ENCODE measurements around the gene FAM53A.

DNA sequence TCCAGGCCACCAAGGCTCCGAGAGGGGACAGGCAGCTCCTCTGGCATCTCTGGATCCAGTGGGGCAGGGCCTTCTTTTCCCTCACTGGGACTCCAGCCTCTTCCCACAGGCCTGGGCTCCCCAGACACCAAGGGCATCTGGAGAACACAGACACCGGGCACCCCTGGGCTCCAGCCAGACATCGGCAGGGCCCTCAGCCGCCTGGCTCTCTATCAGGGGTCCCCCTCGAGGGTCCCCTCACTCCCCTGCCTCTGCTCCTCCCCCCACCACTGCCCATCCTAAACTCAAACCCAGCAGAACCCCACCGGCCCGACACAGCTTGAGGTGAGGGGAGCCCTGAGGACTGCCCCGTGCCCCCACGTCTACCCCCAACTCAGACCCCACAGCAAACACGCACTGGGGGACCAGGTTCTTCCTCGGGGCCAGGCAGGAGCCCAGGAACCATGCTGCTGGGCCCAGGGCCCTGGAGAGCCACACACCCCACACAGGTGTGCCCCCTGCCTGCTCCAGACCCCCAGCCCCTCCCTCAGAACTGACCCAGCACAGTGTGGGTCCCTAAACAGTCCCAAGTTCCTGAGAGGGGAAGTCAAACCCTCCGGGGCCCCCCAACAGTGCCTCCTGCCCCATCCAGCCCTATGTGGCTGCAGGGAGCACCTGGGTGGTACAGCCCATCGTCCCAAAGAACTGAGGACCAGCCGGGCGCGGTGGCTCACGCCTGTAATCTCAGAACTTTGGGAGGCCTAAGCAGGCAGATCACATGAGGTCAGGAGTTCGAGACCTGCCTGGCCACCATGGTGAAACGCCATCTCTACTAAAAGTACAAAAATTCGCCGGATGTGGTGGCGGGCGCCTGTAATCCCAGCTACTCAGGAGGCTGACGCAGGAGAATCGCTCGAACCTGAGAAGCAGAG, 86.8 kb downstream of the FAM53A start:
- TF ChIP-seq, protein P1, sequence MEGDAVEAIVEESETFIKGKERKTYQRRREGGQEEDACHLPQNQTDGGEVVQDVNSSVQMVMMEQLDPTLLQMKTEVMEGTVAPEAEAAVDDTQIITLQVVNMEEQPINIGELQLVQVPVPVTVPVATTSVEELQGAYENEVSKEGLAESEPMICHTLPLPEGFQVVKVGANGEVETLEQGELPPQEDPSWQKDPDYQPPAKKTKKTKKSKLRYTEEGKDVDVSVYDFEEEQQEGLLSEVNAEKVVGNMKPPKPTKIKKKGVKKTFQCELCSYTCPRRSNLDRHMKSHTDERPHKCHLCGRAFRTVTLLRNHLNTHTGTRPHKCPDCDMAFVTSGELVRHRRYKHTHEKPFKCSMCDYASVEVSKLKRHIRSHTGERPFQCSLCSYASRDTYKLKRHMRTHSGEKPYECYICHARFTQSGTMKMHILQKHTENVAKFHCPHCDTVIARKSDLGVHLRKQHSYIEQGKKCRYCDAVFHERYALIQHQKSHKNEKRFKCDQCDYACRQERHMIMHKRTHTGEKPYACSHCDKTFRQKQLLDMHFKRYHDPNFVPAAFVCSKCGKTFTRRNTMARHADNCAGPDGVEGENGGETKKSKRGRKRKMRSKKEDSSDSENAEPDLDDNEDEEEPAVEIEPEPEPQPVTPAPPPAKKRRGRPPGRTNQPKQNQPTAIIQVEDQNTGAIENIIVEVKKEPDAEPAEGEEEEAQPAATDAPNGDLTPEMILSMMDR (IDR thresholded peaks at IDR 0.05; ENCODE audit: low read depth, low read length, missing input control) = no peak
- TF ChIP-seq YY1 (IDR thresholded peaks at IDR 0.05) = no peak
- TF ChIP-seq NR2F2 (IDR thresholded peaks at IDR 0.05) = no peak
- TF ChIP-seq, protein P2, sequence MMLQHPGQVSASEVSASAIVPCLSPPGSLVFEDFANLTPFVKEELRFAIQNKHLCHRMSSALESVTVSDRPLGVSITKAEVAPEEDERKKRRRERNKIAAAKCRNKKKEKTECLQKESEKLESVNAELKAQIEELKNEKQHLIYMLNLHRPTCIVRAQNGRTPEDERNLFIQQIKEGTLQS (IDR thresholded peaks at IDR 0.05) = no peak
- no peak for TF ChIP-seq FOXA2 (IDR thresholded peaks at IDR 0.05)
- no peak for TF ChIP-seq GABPA (IDR thresholded peaks at IDR 0.05 in 1 of 2, conservative IDR thresholded peaks at IDR 0.05 in 1 of 2)
- TF ChIP-seq TAF1 (conservative IDR thresholded peaks at IDR 0.05) = no peak
- TF ChIP-seq FOXA1 (IDR thresholded peaks at IDR 0.05) = no peak
- TF ChIP-seq, protein P3, sequence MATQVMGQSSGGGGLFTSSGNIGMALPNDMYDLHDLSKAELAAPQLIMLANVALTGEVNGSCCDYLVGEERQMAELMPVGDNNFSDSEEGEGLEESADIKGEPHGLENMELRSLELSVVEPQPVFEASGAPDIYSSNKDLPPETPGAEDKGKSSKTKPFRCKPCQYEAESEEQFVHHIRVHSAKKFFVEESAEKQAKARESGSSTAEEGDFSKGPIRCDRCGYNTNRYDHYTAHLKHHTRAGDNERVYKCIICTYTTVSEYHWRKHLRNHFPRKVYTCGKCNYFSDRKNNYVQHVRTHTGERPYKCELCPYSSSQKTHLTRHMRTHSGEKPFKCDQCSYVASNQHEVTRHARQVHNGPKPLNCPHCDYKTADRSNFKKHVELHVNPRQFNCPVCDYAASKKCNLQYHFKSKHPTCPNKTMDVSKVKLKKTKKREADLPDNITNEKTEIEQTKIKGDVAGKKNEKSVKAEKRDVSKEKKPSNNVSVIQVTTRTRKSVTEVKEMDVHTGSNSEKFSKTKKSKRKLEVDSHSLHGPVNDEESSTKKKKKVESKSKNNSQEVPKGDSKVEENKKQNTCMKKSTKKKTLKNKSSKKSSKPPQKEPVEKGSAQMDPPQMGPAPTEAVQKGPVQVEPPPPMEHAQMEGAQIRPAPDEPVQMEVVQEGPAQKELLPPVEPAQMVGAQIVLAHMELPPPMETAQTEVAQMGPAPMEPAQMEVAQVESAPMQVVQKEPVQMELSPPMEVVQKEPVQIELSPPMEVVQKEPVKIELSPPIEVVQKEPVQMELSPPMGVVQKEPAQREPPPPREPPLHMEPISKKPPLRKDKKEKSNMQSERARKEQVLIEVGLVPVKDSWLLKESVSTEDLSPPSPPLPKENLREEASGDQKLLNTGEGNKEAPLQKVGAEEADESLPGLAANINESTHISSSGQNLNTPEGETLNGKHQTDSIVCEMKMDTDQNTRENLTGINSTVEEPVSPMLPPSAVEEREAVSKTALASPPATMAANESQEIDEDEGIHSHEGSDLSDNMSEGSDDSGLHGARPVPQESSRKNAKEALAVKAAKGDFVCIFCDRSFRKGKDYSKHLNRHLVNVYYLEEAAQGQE (IDR thresholded peaks at IDR 0.05) = no peak
- no peak for TF ChIP-seq RAD21 (IDR thresholded peaks at IDR 0.05)
- TF ChIP-seq RXRA (IDR thresholded peaks at IDR 0.05) = no peak
- no peak for TF ChIP-seq SP1 (IDR thresholded peaks at IDR 0.05)
- TF ChIP-seq, protein P4, sequence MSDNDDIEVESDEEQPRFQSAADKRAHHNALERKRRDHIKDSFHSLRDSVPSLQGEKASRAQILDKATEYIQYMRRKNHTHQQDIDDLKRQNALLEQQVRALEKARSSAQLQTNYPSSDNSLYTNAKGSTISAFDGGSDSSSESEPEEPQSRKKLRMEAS (IDR thresholded peaks at IDR 0.05) = no peak
